ENCODE data around the gene SH3BP5.

The SH3BP5 gene

GRCh38 chr3:15287565-15288330 is 44.6 kb downstream of the SH3BP5 start:
- no peaks in the 10 kb centered on the region for H3K36me3 ChIP-seq (ENCODE audit: low read depth)
- TF ChIP-seq CTCF (IDR thresholded peaks at IDR 0.05; ENCODE audit: poor library complexity, severe bottlenecking) = no peak
- no peak overlapping the region for H3K4me3 ChIP-seq (ENCODE audit: severe bottlenecking)
- ATAC-seq (ENCODE audit: low read depth) = no peak
- no peaks in the 10 kb centered on the region for H3K9me3 ChIP-seq (ENCODE audit: severe bottlenecking)
- H3K27ac ChIP-seq (ENCODE audit: poor library complexity, severe bottlenecking) = no peak overlapping the region
- no peak for DNase-seq (ENCODE audit: low spot score)
- H3K27me3 ChIP-seq (ENCODE audit: insufficient read depth, poor library complexity, severe bottlenecking) = no peaks in the 10 kb centered on the region
- no peaks in the 10 kb centered on the region for H3K4me1 ChIP-seq (ENCODE audit: insufficient read depth, poor library complexity, severe bottlenecking)

GRCh38 chr3:15286022-15286421 is 46.4 kb downstream of the SH3BP5 start:
- Histone ChIP-seq H3K9me3 (ENCODE audit: severe bottlenecking) (no peaks in the 10 kb centered on the region), H3K4me3 (ENCODE audit: severe bottlenecking) (no peak overlapping the region), H3K36me3 (ENCODE audit: low read depth) (no peaks in the 10 kb centered on the region), H3K27me3 (ENCODE audit: insufficient read depth, poor library complexity, severe bottlenecking) (no peaks in the 10 kb centered on the region), H3K4me1 (ENCODE audit: insufficient read depth, poor library complexity, severe bottlenecking) (no peaks in the 10 kb centered on the region), H3K27ac (ENCODE audit: poor library complexity, severe bottlenecking) (no peak overlapping the region)
- TF ChIP-seq CTCF (IDR thresholded peaks at IDR 0.05; ENCODE audit: poor library complexity, severe bottlenecking) = no peak
- no peak for DNase-seq (ENCODE audit: low spot score)
- ATAC-seq (ENCODE audit: low read depth) = no peak

GRCh38 chr3:15284121-15284889 is 48.1 kb downstream of the SH3BP5 start:
- no peaks in the 10 kb centered on the region for H3K36me3 ChIP-seq (ENCODE audit: low read depth)
- ATAC-seq (ENCODE audit: low read depth) (no peak), DNase-seq (ENCODE audit: low spot score) (no peak)
- no peak overlapping the region for H3K27ac ChIP-seq (ENCODE audit: poor library complexity, severe bottlenecking)
- H3K9me3 ChIP-seq (ENCODE audit: severe bottlenecking) = no peaks in the 10 kb centered on the region
- no peak for TF ChIP-seq CTCF (IDR thresholded peaks at IDR 0.05; ENCODE audit: poor library complexity, severe bottlenecking)
- H3K27me3 ChIP-seq (ENCODE audit: insufficient read depth, poor library complexity, severe bottlenecking) = no peaks in the 10 kb centered on the region
- peaks cover 2% of the 10 kb centered on the region for H3K4me1 ChIP-seq (ENCODE audit: insufficient read depth, poor library complexity, severe bottlenecking)
- no peak overlapping the region for H3K4me3 ChIP-seq (ENCODE audit: severe bottlenecking)

GRCh38 chr3:15283702-15284101 is 48.7 kb downstream of the SH3BP5 start:
- no peak for TF ChIP-seq CTCF (IDR thresholded peaks at IDR 0.05; ENCODE audit: poor library complexity, severe bottlenecking)
- DNase-seq (ENCODE audit: low spot score) = no peak
- Histone ChIP-seq H3K36me3 (ENCODE audit: low read depth) (no peaks in the 10 kb centered on the region), H3K9me3 (ENCODE audit: severe bottlenecking) (no peaks in the 10 kb centered on the region), H3K27ac (ENCODE audit: poor library complexity, severe bottlenecking) (no peak overlapping the region), H3K4me3 (ENCODE audit: severe bottlenecking) (no peak overlapping the region), H3K27me3 (ENCODE audit: insufficient read depth, poor library complexity, severe bottlenecking) (no peaks in the 10 kb centered on the region), H3K4me1 (ENCODE audit: insufficient read depth, poor library complexity, severe bottlenecking) (peaks cover 2% of the 10 kb centered on the region)
- no peak for ATAC-seq (ENCODE audit: low read depth)

GRCh38 chr3:15281817-15282216 is 50.6 kb downstream of the SH3BP5 start:
- no peak for TF ChIP-seq CTCF (IDR thresholded peaks at IDR 0.05; ENCODE audit: poor library complexity, severe bottlenecking)
- DNase-seq (ENCODE audit: low spot score) = no peak
- peaks cover 2% of the 10 kb centered on the region for H3K4me1 ChIP-seq (ENCODE audit: insufficient read depth, poor library complexity, severe bottlenecking)

More at GRCh38 chr3:15281817-15282216, 50.6 kb downstream of the SH3BP5 start:
- Histone ChIP-seq H3K36me3 (ENCODE audit: low read depth) (no peaks in the 10 kb centered on the region), H3K4me3 (ENCODE audit: severe bottlenecking) (no peak overlapping the region), H3K9me3 (ENCODE audit: severe bottlenecking) (no peaks in the 10 kb centered on the region), H3K27ac (ENCODE audit: poor library complexity, severe bottlenecking) (no peak overlapping the region), H3K27me3 (ENCODE audit: insufficient read depth, poor library complexity, severe bottlenecking) (no peaks in the 10 kb centered on the region)
- no peak for ATAC-seq (ENCODE audit: low read depth)

Measured in RWPE2 (cell line).